Stimulated activated memory B cell treated with anti-CD40 and anti-IgM and Interleukin-4, amounts not matched to agents 10 μg/mL and 1 μg/mL and 100 μg/mL, for 72 hours (primary cell): ENCODE measurements around the gene RTCA.

Experiments
- ATAC-seq: fragments of 150-1000 bp; cut with Tn5 transposase; 2 replicates; pipeline ENCODE4 v1.10.0; 2021
- H3K27ac Mint-ChIP-seq: one replicate; pipeline ENCODE4 v1.8.0; 2022; ENCODE audit warnings: mild to moderate bottlenecking, mixed read lengths
- H3K27me3 Mint-ChIP-seq: one replicate; pipeline ENCODE4 v1.8.0; 2022; ENCODE audit warnings: mixed read lengths
- H3K36me3 Mint-ChIP-seq: one replicate; pipeline ENCODE4 v1.8.0; 2022; ENCODE audit warnings: mixed read lengths
- H3K4me1 Mint-ChIP-seq: one replicate; pipeline ENCODE4 v1.8.0; 2022; ENCODE audit warnings: mixed read lengths
- H3K4me3 Mint-ChIP-seq: one replicate; pipeline ENCODE4 v1.8.0; 2022; ENCODE audit warnings: mild to moderate bottlenecking, moderate library complexity, mixed read lengths
- H3K9me3 Mint-ChIP-seq: one replicate; pipeline ENCODE4 v1.8.0; 2022; ENCODE audit warnings: mixed read lengths

RTCA gene

DNA sequence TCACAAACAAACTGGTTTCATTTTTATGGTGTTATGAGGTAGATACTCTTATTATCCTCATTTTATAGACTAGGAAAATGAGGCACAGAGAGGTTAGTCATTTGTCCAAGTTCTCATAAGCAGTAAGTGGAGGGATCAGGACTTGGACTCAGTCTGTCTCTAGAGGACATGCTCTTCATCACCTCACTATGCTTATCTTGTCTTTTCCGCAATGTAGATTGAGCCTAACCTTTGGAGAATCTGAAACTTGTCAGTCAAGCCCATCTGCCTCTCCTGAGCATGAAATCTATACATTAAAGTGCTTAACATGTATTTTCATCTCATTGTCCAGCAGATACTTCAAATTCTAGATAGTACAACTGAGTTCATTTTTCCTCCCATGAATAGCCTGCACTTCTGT, 74.5 kb downstream of the RTCA start:
- Mint-ChIP-seq H3K36me3 (no peaks in the 10 kb centered on the region), H3K4me3 (no peak overlapping the region), H3K4me1 (no peaks in the 10 kb centered on the region), H3K9me3 (no peaks in the 10 kb centered on the region), H3K27me3 (peaks cover 18% of the 10 kb centered on the region), H3K27ac (no peak overlapping the region)
- no peak for ATAC-seq

DNA sequence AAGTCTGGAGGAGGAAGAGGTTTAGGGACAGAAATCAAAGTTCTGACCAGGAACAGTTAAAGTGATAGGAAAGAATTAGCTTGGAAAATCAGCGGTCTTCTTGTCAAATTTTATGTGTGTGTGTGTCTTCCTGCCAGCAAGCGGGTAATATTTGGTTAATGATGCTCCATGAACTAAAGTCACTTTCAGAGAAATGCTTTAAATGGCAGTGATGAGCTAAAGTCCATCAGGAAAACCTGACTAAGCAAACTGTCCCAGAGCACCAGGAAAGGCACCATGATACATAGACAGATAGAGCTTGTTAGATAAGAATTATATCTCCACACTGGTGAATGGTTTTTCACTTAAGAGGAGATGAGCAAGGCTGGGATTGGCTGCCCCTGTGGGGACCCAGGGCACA, 76.3 kb downstream of the RTCA start:
- H3K27me3 Mint-ChIP-seq, result peaks cover 5% of the 10 kb centered on the region
- no peaks in the 10 kb centered on the region for H3K9me3 Mint-ChIP-seq
- no peak for ATAC-seq
- no peak overlapping the region for H3K27ac Mint-ChIP-seq
- no peaks in the 10 kb centered on the region for H3K36me3 Mint-ChIP-seq
- no peak overlapping the region for H3K4me3 Mint-ChIP-seq
- no peaks in the 10 kb centered on the region for H3K4me1 Mint-ChIP-seq
